Lower lobe of right lung (tissue), 2 donors: Measurements from ENCODE around the gene KDM7A. TPM values are rescaled to one million over a fixed set of nuclear protein-coding genes. Genes with fewer than 3 reads are reported as not detected.

ENCODE experiments used
- ATAC-seq, 2 donors: fragments of 200-7000 bp; cut with Tn5 transposase; one replicate each; pipeline ENCODE4 v1.9.1; 2020 to 2022; ENCODE audit warnings: mild to moderate bottlenecking in 2 of 2, moderate library complexity in 2 of 2
- DNase-seq: peaks from one replicate; pipeline ENCODE4 v3.0.0-alpha.2; 2020
- H3K27ac ChIP-seq: fragments of 200-600 bp; one replicate; pipeline ENCODE4 v1.8.0; 2022
- H3K27me3 ChIP-seq: fragments of 200-600 bp; one replicate; pipeline ENCODE4 v1.8.0; 2022; ENCODE audit warnings: low read depth
- H3K36me3 ChIP-seq: fragments of 200-600 bp; one replicate; pipeline ENCODE4 v1.8.0; 2022; ENCODE audit warnings: mild to moderate bottlenecking
- H3K4me1 ChIP-seq: fragments of 200-600 bp; one replicate; pipeline ENCODE4 v1.8.0; 2022
- H3K4me3 ChIP-seq: fragments of 200-600 bp; one replicate; pipeline ENCODE4 v1.8.0; 2022; ENCODE audit warnings: mild to moderate bottlenecking
- H3K9me3 ChIP-seq: fragments of 200-600 bp; one replicate; pipeline ENCODE4 v1.8.0; 2022
- CTCF ChIP-seq: fragments of 200-600 bp; IDR thresholded peaks from one replicate; pipeline ENCODE4 v1.8.0; 2022; ENCODE audit warnings: antibody characterized with exemption, mild to moderate bottlenecking
- intact Hi-C: fragments of 100-400 bp; cut with DNase I; formaldehyde crosslinking; loops from one replicate; pipeline ENCODE4 v1.11.0; 2022
- total RNA-seq: library from RNA; stranded (reverse); fragmentation: NEBNext Ultra II Directional; extraction: Animal tissue kit (Norgen Biotek cat#: 25700); gene quantifications from one replicate; pipeline ENCODE4 v1.2.1, GENCODE V29; 2021
- donor health status: DM: no; HTN: yes; CAD: no; lungs with severe emphysema.

KDM7A gene
- total RNA-seq, 1 donor from 2014 or later: 17.9 TPM

GRCh38 chr7:140047197-140047596 lies 129.6 kb downstream of the KDM7A start:
- intact Hi-C loops: no loop called here
- no peak for DNase-seq
- no peak for TF ChIP-seq CTCF
- Histone ChIP-seq H3K27ac (no peak overlapping the region), H3K4me1 (peaks cover 12% of the 10 kb centered on the region), H3K4me3 (no peak overlapping the region), H3K9me3 (no peaks in the 10 kb centered on the region), H3K36me3 (peaks cover 51% of the 10 kb centered on the region), H3K27me3 (no peaks in the 10 kb centered on the region)
- ATAC-seq: no peak

- no peaks in the 10 kb centered on the region for H3K9me3 ChIP-seq
Measured at GRCh38 chr7:140045697-140046096, 131.1 kb downstream of the KDM7A start.

GRCh38 chr7:140044251-140044650 lies 132.5 kb downstream of the KDM7A start:
- TF ChIP-seq CTCF: no peak
- peaks cover 71% of the 10 kb centered on the region for H3K36me3 ChIP-seq
- no peak overlapping the region for H3K27ac ChIP-seq
- H3K27me3 ChIP-seq: no peaks in the 10 kb centered on the region
- intact Hi-C loops: no loop called here
- no peak for DNase-seq
- H3K4me3 ChIP-seq: no peak overlapping the region
- H3K4me1 ChIP-seq: peaks cover 7% of the 10 kb centered on the region
- no peak for ATAC-seq
- H3K9me3 ChIP-seq: no peaks in the 10 kb centered on the region

More at GRCh38 chr7:140045697-140046096, 131.1 kb downstream of the KDM7A start:
- intact Hi-C loops: no loop called here
- Histone ChIP-seq H3K4me3 (no peak overlapping the region), H3K27me3 (no peaks in the 10 kb centered on the region), H3K36me3 (peaks cover 56% of the 10 kb centered on the region), H3K4me1 (peaks cover 12% of the 10 kb centered on the region), H3K27ac (no peak overlapping the region)
- ATAC-seq (no peak), DNase-seq (no peak)
- TF ChIP-seq CTCF: no peak

- H3K36me3 ChIP-seq: peaks cover 86% of the 10 kb centered on the region
- no peak overlapping the region for H3K4me3 ChIP-seq
- H3K27ac ChIP-seq: no peak overlapping the region
- no peak for DNase-seq
- ATAC-seq: no peak
- intact Hi-C loops: no loop called here
- H3K4me1 ChIP-seq: peaks cover 4% of the 10 kb centered on the region
- H3K9me3 ChIP-seq: no peaks in the 10 kb centered on the region
- no peak for TF ChIP-seq CTCF
- H3K27me3 ChIP-seq: no peaks in the 10 kb centered on the region
Measured at GRCh38 chr7:140042386-140042670, 134.5 kb downstream of the KDM7A start.

- Histone ChIP-seq H3K36me3 (peaks cover 86% of the 10 kb centered on the region), H3K4me3 (no peak overlapping the region), H3K4me1 (peaks cover 4% of the 10 kb centered on the region), H3K9me3 (no peaks in the 10 kb centered on the region), H3K27me3 (no peaks in the 10 kb centered on the region), H3K27ac (no peak overlapping the region)
- intact Hi-C loops: no loop called here
- ATAC-seq (no peak), DNase-seq (no peak)
- TF ChIP-seq CTCF: no peak
Measured at GRCh38 chr7:140041659-140042385, 135.0 kb downstream of the KDM7A start.
